NCI-H446 (cell line): ENCODE data around the gene C4BPB.
A peak's percentile ranks its signal among the peaks of the same experiment; 100 is the strongest.

Source experiments
- DNase-seq, 2 experiments: peaks; one replicate each; lab custom pipeline; 2025; lab: John Stamatoyannopoulos, UW

The C4BPB gene

GRCh38 chr1:207059881-207060280, 28.8 kb upstream of the C4BPB start:
- DNase-seq: no peak

- no peak for DNase-seq
These were observed 28.1 kb upstream of the C4BPB start for GRCh38 chr1:207060596-207060995.

DNA sequence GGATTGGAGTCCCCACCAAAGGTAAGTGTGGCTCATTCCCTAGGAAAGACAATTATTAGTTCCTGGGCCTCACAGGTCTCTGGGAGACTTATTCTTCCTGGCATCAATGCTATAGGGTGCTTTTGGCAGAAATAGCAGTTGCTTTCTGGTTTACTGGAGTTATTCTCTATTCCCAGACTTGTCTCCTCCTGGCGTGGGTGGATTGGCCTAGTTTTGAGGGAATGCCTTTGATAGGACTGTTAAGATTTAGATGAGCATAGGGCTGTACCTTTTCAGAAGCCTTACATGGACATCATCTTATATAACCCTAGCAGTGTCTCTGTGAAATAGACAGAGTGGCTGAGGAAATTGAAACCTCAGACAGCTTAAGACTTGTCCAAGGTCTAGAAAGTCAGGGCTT, 26.6 kb upstream of the C4BPB start:
- DNase-seq: no peak

GRCh38 chr1:207063014-207063413, 25.6 kb upstream of the C4BPB start:
- no peak for DNase-seq

GRCh38 chr1:207064561-207064960, 24.1 kb upstream of the C4BPB start:
- no peak for DNase-seq

GRCh38 chr1:207067185-207067584, 21.5 kb upstream of the C4BPB start:
- DNase-seq: no peak

- DNase-seq: no peak
These were observed 21.0 kb upstream of the C4BPB start for GRCh38 chr1:207067665-207068064.

DNA sequence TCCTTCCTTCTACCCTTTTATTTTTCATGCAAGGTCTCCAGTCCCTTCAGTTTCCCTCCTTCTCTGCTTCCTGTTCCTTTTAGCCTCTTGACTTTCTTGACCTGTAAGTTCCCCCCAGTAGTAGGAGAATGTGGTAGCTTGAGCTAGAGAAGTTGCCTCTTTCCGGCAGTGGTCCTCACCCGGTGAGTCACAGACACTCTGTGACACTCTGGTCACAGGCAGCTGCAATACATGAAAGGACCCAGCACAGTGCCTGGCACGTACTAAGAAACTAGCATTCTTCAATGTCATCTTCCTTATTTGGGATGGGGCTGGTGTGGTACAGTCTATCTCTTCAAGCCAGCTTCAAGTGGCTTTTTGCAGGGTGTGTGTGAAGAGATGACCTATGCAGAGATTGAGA, 19.6 kb upstream of the C4BPB start:
- DNase-seq: no peak

GRCh38 chr1:207069858-207070506, 18.7 kb upstream of the C4BPB start:
- DNase-seq: no peak

DNA sequence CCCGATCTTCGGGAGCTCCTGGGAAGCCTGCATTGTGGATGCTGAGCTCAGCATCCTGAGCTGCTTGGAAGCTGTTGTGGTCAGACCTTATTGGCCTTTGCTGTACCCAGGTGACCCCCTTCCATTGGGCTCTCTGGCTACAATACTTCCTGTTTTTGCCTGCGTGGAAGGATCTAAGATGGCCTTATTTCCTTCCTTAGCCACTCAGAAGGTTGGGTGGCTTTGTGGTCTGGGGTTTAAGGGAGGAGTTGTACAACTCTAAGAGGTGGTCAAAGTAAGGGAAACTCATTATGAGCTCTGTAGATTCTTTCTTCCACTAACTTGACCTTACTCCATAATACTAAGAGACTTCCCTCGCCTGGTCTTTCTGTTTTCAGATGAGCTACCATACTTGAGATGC, 17.8 kb upstream of the C4BPB start:
- DNase-seq: no peak

DNA sequence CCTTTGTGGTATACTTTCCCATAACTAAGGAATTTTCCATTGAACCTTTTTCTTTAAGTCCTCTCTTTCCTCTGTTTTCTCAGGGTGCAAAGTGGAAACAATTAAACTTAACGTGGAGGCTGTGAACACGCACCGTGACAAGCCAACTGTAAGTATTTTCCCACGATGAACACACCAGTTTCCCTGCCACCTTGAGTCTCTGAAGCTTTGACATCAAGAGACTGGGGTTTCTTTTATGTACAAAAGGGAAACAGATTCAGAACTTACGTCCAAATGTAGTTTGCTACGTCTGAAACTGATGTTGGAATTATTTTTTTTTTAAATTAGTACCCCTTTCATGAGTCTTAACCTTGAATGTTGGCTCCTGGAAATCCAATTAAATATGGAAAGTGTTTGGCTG, 17.2 kb upstream of the C4BPB start:
- DNase-seq: no peak

DNA sequence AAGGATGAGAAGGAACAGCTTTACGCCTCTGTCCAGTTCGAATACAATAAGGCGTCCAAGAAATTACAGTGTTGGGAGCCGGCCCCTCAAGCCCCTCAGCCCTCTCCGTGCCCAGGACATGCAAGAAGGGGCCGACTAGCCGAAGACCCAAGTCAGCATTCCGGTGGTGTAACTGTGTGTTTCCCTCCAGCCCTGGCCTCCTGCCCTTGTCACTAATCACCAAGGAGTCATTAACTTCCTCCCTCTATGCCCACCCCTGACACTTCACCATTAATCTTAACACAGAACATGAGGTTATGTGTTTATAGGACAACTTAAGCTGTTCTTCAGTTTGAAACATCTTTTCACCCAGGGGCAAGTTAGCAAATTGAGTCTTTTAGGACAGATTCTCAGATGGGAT, 16.4 kb upstream of the C4BPB start:
- DNase-seq: no peak

- DNase-seq: no peak
These were observed 14.5 kb upstream of the C4BPB start for GRCh38 chr1:207073906-207074820.

GRCh38 chr1:207076181-207076955, 12.3 kb upstream of the C4BPB start:
- DNase-seq: no peak

GRCh38 chr1:207077012-207077411, 11.6 kb upstream of the C4BPB start:
- no peak for DNase-seq

DNA sequence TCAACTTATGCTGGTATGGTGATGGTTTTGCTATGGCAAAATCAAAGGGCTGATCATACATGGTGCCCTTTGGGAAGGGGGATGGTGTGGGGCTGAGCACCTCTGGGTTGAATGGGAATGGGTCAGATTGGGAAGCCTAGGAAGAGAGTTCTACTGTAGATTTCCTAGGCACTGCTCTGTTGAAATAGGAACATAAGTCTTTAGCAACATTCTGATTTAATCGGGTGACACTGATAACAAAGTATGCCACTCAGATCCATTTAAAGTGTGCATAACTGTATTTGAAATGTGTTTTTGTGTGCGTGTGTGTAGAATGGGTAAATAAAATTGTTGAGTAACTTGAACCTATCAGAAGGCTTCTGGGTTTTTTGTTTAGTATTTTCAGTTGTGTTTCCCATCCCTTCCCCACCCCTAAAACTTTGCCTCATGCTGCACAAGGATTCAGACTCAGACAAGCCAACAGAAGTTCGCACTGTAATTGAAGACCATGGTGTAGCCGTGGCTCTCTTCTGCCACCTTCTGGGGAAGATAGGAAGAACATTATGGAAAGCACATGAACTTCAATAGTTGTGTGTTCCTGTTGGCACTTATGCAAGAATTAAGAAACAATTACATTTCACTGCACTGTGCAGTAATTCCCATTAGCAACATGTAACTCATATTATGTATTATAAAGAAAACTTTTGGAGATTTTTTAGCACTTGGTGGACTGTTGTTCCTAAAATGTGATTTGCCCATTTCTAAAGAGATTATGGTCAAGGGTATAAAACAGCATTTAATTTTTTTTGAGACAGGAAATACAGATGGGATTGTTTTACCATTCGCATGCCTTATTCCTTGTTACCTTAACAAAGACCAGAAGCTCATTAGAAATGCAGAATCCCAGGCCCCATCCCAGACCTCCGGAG, 10.9 kb upstream of the C4BPB start:
- peak; percentile 47 to 82 for DNase-seq

DNA sequence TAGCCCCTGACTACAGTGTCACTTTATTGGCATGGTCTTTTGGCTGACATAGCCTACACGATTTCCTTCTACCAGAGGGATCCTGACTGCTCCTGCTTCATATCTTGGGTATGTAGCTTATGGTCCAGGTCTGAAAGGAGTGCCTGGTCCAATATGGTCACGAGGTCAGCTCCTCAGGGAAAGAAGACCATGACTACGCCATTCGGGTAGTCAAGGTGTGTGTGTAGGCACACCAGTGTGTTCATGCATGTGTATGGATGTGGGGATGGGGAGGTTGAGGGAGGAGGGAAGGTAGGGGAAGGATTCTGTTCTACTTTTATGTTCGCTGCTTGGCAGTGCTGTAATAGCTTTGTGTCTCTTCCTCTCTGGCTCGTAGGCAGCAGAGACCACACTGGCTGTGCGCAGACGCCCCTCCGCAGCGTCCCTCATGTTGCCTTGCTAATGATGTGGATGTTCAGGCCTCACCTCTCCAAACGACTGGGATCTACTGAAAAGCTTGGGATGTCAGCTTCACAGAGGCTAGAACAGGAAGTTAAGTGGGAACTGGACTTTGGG, 10.0 kb upstream of the C4BPB start:
- DNase-seq: no peak

DNA sequence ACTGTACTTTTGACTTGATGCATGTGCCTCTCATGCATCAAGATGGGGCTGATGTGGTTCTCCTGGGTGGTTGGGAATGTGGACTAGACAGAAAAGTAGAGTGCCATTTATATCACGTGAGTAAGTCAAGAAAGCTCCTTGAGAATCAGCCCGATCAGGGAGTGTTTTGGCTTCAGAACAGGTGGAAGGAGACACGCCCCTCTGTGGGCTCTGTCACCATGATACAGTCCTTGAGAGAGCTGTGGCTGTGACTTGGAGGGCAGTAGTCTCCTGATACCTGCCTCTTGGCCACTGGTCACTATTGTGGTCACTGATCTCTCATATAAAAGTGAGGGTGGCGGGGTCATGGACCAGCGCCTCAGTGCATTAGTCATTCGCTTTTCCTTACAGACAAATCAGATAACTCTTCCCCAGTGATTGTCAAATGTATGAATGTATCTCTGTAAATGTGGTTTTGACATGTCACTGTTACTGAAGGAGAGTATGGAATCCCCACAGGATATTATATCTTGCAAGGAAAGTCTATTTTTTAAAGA, 8.9 kb upstream of the C4BPB start:
- DNase-seq: no peak

DNA sequence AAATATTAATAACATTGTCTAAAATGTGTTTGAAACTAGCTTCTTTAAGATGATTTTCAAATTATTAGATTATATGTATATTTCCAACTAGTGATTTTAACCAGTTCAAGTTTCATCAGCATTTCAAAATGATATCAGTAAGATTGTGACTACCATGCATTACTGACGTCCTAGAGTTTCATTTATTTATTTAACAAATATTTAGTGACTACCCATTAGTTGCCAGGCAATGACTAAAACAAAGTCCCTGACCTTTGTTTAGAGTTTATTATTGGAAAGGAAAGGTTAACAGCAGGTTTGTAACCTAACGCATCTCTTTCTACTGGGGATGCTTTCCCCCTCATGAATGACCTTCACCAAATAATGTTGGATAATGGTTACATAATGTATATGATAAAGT, 7.6 kb upstream of the C4BPB start:
- no peak for DNase-seq

GRCh38 chr1:207081806-207082205, 6.9 kb upstream of the C4BPB start:
- DNase-seq: no peak

- DNase-seq: no peak
These were observed 4.4 kb upstream of the C4BPB start for GRCh38 chr1:207084232-207084631.
